22Rv1 (cell line): ENCODE measurements around the gene MYOCD.

Experiments used
- CTCF ChIP-seq: fragments of 450-650 bp; IDR thresholded peaks from 2 replicates; pipeline ENCODE4 v1.5.1; 2017; ENCODE audit warnings: mild to moderate bottlenecking
- ZFX ChIP-seq: fragments of 450-650 bp; IDR thresholded peaks from 2 replicates; pipeline ENCODE4 v1.6.1; 2017; ENCODE audit warnings: antibody characterized with exemption, borderline replicate concordance

GRCh38 chr17:12721581-12721980 lies 55.9 kb downstream of the MYOCD start:
- TF ChIP-seq CTCF (no peak), ZFX (no peak)
